NCI-H1417 (cell line): Measurements from ENCODE around the gene ARL14EPL.
"Not testable (repeated sequence)": the region's sequence is repeated elsewhere in the genome, so short reads cannot be mapped to it uniquely, and the experiment has no call there.

ENCODE experiments used
- DNase-seq, 3 experiments: peaks; one replicate each; lab custom pipeline; 2025; lab: John Stamatoyannopoulos, UW

The ARL14EPL gene

GRCh38 chr5:116046823-116047222, 14.6 kb downstream of the ARL14EPL start:
- DNase-seq, result no peak

- no peak for DNase-seq
Observed at GRCh38 chr5:116058346-116058936, 26.2 kb downstream of the ARL14EPL start.

GRCh38 chr5:116062352-116062751, 30.1 kb downstream of the ARL14EPL start:
- DNase-seq, result peak in 1 of 3 experiments; percentile 27

GRCh38 chr5:116063950-116064349, 31.7 kb downstream of the ARL14EPL start:
- DNase-seq, result no peak

GRCh38 chr5:116068028-116068632, 35.9 kb downstream of the ARL14EPL start:
- DNase-seq, result peak in 2 of 3 experiments; percentile 43 to 70

GRCh38 chr5:116071211-116071610, 38.9 kb downstream of the ARL14EPL start:
- DNase-seq, result no peak

GRCh38 chr5:116075191-116075831, 43.0 kb downstream of the ARL14EPL start:
- DNase-seq, result no peak

- DNase-seq, result no peak
Observed at GRCh38 chr5:116076496-116076895, 44.2 kb downstream of the ARL14EPL start.

- no peak for DNase-seq
Observed at GRCh38 chr5:116078199-116078598, 45.9 kb downstream of the ARL14EPL start.

- DNase-seq, result peak in 2 of 3 experiments; percentile 40 to 74
Observed at GRCh38 chr5:116084287-116084691, 52.0 kb downstream of the ARL14EPL start.

- peak; percentile 72 to 85 (median 81) for DNase-seq
Observed at GRCh38 chr5:116084871-116085715, 52.8 kb downstream of the ARL14EPL start, which contains the start of gene COMMD10. COMMD10 (plus strand) TSS chr5:116085025.

GRCh38 chr5:116086309-116086708, 54.0 kb downstream of the ARL14EPL start:
- not testable (repeated sequence) for DNase-seq

- no peak for DNase-seq
Observed at GRCh38 chr5:116088062-116088461, 55.8 kb downstream of the ARL14EPL start.

- DNase-seq, result no peak
Observed at GRCh38 chr5:116090302-116090701, 58.0 kb downstream of the ARL14EPL start.

GRCh38 chr5:116091416-116091815, 59.1 kb downstream of the ARL14EPL start:
- no peak for DNase-seq

GRCh38 chr5:116097301-116097700, 65.0 kb downstream of the ARL14EPL start:
- no peak for DNase-seq

GRCh38 chr5:116098998-116099397, 66.7 kb downstream of the ARL14EPL start:
- no peak for DNase-seq

- not testable (repeated sequence) for DNase-seq
Observed at GRCh38 chr5:116104941-116105340, 72.7 kb downstream of the ARL14EPL start.
